Vagina (tissue), 2 donors: Measurements from ENCODE around the gene TTLL11.

ENCODE experiments used
- CTCF ChIP-seq, 3 experiments: fragments of 450-650 bp in 2 of 3; fragments of 200-600 bp in 1 of 3; sonication (generic) in 1 of 3; IDR thresholded peaks; one replicate each; pipeline ENCODE4 v1.5.1; 2017 to 2019; ENCODE audit warnings: antibody characterized with exemption in 3 of 3, mild to moderate bottlenecking in 2 of 3, moderate library complexity in 2 of 3
- POLR2A ChIP-seq, 2 donors: fragments of 450-650 bp; IDR thresholded peaks; one replicate each; pipeline ENCODE4 v1.6.1; 2017; ENCODE audit warnings: antibody characterized with exemption in 2 of 2, mild to moderate bottlenecking in 2 of 2, moderate library complexity in 2 of 2

- no peak for TF ChIP-seq CTCF (IDR thresholded peaks at IDR 0.05)
- no peak for TF ChIP-seq POLR2A (IDR thresholded peaks at IDR 0.05)
These were observed 150.2 kb downstream of the TTLL11 start for GRCh38 chr9:121942866-121943382.
